GM19463 (cell line): Measurements from ENCODE around the gene BCL11B.

Source experiments
- ATAC-seq: cut with Tn5 transposase; IDR thresholded peaks from one replicate; pipeline ENCODE4 v1.9.1; 2021; ENCODE audit warnings: mild to moderate bottlenecking, moderate library complexity; ENCODE audit not compliant: unreplicated experiment

Gene BCL11B

GRCh38 chr14:99143126-99143525, 128.9 kb downstream of the BCL11B start:
- no peak for ATAC-seq

GRCh38 chr14:99141236-99141635, 130.8 kb downstream of the BCL11B start:
- ATAC-seq = no peak

DNA sequence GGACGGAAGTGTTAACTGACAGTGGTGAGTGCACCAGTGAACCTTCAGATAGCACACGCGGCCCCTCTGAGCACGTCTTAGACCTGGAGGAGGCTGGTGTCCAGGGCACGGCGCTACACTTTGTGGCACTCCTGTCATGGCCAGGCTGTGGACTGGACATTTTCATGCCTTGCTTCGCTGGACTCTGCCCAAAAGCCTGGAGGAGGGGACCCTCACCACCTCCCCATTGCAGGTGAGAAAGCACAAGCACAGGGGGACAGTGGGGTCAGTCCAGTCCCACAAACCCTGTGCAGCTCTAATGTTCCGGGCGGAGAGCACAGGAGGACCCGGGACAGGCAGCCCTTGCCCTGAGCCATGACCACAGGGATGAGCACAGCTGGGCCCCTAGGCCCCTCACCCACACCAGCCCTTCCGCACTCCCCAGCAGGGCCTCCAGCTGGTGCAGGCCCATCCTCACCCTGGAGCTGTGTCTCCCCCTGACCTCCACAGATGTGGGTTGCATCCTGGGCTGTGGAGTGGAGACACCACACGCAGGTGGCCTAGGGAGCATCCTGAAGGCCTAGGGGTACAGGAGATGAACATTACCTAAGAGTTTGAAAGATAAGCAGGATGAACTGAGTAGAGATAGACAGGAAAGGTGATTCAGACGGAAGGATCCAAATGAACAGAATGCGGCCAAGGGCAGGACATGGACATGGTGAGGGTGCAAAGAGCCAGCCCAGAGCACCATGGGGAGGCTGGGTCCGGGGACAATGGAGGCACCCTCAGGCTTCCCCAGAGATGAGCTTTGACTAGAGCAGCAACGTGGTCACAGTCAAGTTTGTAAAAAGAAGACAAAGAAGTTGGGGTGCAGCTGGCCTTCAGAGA, 132.8 kb downstream of the BCL11B start:
- no peak for ATAC-seq

- ATAC-seq = no peak
Observed at GRCh38 chr14:99137913-99138571, 134.0 kb downstream of the BCL11B start.

DNA sequence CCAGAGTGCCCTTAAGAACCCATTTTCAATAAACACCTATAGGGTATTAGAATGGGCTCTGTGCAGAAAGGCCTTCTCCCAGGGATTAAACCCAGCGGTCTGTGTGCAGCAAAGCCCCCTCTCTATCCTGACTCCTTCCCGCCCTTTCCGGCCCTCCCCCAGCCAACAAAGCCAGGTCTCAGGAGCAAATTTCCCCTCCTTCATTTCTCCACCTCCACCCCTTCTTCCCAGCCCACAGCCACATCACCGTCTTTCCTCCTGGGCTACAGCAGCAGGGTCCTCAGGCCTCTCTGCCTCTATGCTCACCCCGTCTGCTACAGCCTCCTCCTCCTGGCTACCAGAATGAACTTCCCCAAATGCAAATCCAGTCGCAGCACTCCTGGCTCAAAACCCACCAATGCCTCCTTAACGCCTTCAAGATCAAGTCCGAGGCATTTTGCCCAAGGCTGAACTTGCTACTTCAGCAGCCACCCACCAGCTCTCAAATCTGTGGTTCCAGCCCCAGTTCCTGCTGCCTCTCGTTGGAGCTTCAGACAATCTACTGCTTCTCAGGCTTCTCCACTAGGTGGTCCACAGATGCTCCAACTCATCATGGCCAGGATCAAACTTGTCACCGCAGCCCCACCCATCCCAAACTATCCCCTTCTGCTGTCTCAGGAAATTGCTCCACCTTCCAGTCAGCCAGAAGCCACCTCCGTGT, 134.8 kb downstream of the BCL11B start:
- no peak for ATAC-seq

GRCh38 chr14:99136401-99136800, 135.6 kb downstream of the BCL11B start:
- no peak for ATAC-seq

DNA sequence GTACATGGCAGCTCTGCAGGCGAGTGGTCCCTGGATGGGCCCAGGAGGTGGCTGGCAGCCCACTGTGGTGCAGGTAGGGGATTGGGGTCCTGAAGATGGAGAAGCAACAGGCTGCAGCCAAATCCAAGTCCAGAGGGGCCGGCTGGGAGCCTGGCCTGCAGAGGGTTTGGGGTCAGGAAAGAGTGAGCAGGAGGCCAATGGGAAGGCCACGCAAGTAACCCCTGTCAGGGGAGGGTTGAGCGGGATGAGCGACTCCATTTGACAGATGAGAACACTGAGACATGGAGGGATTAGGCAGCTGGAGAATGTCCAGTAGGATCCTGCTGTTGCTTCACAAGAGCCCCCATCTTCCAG, 136.0 kb downstream of the BCL11B start:
- ATAC-seq = no peak

DNA sequence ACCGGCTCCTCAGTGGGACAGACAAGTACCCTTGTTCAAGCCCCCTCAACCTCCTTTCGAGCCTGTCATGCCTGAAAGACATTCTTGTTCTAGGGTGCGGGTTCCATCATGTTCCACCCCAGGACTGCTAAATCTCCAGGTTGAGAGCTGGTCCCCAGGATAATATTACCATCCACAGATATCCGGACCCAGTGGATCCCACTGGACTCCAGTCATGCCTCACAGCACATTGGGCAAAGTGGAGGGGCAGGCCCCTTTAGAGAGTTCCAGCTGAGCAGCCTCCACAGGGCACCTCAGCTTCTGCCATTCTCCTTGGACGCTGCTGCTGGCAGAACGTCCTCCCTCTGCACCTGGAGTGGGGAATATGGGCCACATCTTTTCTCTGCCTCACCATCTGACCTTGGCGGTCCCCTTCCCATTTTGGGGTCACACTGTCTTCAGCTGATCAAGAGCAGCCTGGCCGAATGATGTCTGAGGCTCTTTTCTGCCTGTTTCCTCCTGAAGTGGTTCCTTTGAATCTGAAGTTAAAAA, 137.4 kb downstream of the BCL11B start:
- ATAC-seq = no peak

- ATAC-seq = no peak
Observed at GRCh38 chr14:99133636-99134515, 138.1 kb downstream of the BCL11B start.

DNA sequence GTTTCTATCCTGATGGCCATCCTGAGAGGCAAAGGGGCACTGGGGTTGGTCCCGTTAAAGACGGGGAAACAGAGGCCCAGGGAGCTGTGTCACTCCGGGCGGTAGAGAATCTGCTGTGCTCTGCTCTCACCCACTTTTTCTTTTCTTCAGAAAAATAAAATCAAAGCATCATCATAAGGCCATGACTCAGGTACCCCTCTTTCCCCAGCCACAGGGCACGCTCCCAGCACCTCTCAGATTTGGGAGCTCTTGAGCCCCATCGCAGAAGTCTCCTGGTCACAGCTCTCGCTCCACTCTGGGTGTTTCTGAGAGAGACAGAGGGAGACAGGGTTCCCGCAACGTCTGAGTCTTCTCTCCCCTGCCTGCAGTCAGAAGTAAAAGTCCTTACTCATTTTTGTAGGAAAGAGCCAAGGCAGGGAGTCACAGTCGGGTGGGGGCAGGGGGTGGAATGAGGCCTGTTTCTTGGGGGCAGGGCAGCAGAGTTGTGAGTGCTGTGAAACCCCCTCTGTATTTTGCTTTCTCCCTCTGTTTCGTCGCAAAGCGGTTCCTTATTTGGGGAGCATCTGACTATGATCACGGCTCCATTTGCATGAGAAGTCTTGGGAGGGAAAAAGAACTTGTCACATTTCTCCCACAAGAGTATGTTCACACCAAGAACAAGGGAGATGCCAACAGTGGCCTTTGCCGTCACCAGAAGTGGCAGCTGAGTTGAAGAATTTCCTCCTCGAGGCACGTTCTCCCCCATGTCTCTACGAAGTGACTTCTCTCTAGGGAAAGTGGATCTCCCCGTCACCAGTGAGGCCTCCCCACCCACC, 139.0 kb downstream of the BCL11B start:
- no peak for ATAC-seq

DNA sequence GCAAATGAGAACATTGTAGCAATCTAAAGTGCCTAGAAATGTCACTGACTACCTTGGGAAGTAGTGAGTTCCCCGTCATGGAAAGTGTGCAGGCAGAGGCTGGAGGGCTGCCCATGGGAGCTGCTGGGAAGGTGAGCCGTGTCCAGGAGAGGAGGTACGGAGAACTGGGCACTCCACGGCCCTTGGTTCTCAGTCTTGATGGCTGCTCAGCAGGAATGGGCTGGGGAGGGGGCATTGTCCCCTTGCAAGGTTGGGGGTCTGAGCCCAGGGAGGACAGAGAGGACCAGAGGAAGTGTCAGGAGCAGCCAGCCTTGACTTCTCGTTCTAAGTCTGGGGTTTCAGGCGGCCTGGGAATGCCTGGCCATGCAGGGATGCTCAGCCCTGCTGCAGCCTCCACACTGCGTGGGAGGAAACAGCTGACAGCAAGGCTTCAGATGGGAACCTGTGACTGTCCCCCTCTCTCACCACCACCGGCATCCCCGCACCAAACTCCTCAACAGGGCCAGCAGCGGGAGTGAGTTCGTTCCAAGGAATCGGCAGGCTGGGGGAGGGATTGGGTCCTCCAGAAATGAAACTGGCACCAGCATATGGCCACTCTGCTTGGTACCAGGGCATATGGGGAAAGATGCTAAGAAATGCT, 140.2 kb downstream of the BCL11B start:
- ATAC-seq = no peak

GRCh38 chr14:99129998-99130397, 142.0 kb downstream of the BCL11B start:
- no peak for ATAC-seq

DNA sequence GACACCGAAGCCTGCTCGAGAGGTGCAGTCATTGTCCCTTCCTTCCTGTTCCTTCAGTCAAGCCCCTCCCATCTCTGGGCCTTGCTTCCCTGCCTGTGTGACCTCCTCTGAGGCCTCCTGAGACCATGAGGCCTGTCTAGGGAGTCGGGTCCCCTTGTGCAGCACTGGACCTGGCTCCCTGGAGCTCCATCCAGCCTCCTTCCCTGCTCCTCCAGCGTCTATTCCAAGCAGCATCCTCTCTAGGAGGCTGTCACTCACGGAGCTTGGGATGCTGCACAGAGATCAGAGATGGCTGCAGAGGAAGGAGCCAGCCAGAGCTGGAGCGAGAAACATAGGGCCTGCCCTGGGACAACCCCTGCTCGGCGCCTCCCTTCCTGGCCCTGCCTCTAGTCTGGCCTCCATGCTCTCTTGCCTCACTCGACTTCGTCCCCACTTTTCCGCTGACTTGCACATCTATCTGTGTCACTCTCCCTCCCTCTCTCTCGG, 142.7 kb downstream of the BCL11B start:
- ATAC-seq = no peak

DNA sequence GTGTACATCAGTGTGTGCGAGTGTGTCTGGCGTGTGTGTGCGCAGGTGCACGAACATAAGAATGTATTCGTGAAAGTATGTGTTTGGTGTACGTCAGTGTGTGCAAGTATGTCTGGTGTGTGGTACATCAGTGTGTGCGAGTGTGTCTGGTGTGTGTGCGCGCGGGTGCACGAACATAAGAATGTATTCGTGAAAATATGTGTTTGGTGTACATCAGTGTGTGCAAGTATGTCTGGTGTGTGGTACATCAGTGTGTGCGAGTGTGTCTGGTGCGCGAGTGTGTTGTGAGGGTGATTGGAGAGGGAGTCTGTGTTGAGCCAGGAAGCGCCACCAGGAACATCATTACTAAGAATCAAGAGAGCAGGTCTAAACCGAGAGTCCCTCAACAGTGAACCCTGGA, 143.8 kb downstream of the BCL11B start:
- no peak for ATAC-seq

DNA sequence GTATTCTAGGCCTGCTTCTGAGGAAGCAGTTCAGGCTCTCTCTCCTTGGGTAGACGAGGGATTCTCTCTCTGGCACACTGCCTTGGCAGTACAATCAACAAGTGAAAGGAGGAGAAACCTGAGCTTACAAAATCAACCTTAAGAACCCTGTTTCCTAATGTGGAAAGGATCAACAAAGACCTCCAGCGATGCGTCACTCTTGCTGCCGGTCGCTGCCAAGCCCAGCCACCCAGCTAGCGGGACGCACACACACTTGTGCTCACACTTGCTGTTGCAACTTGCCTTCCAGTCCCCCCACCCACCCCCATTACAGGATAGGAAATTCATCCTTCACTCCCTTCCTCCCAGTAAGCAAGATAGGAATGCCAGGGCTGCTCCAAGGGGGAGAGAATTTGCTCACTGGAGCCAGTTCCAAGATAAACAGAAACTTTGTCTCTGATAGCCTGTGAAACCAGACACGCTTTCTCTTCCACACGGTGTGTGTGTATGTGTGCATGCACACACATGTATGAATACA, 144.3 kb downstream of the BCL11B start:
- no peak for ATAC-seq

- no peak for ATAC-seq
Observed at GRCh38 chr14:99125616-99126431, 146.2 kb downstream of the BCL11B start.

GRCh38 chr14:99125113-99125512, 146.9 kb downstream of the BCL11B start:
- no peak for ATAC-seq

- no peak for ATAC-seq
Observed at GRCh38 chr14:99124482-99125105, 147.4 kb downstream of the BCL11B start.
